ENCODE measurements around the gene CHD9.

GRCh38 chr16:53053967-53054669, 673 bp upstream of the CHD9 start:
- TF ChIP-seq CTCF (IDR thresholded peaks at IDR 0.05) (no peak), POLR2A (IDR thresholded peaks at IDR 0.05) (no peak)
